Subcutaneous abdominal adipose tissue (tissue), 5 donors: ENCODE measurements around the gene CHKB.

Experiments used
- H3K27ac ChIP-seq: one replicate; pipeline ENCODE4 v1.7.0; 2013; ENCODE audit warnings: low read depth, mild to moderate bottlenecking, inconsistent platforms, low read length, moderate library complexity
- H3K27me3 ChIP-seq, 5 donors: one replicate each; pipeline ENCODE4 v1.7.0; 2013; ENCODE audit warnings: low read length in 5 of 5, inconsistent platforms in 1 of 5; ENCODE audit not compliant: control insufficient read depth in 5 of 5, insufficient read depth in 4 of 5
- H3K36me3 ChIP-seq, 5 donors: one replicate each; pipeline ENCODE4 v1.7.0; 2013; ENCODE audit warnings: low read length in 5 of 5; ENCODE audit not compliant: control insufficient read depth in 5 of 5, insufficient read depth in 5 of 5
- H3K4me1 ChIP-seq, 5 donors: one replicate each; pipeline ENCODE4 v1.7.0; 2013; ENCODE audit warnings: low read length in 5 of 5, mild to moderate bottlenecking in 3 of 5, moderate library complexity in 1 of 5; ENCODE audit not compliant: control insufficient read depth in 5 of 5, insufficient read depth in 5 of 5
- H3K4me3 ChIP-seq, 5 donors: one replicate each; pipeline ENCODE4 v1.7.0; 2013; ENCODE audit warnings: low read length in 5 of 5, low read depth in 1 of 5
- H3K9ac ChIP-seq, 5 donors: one replicate each; pipeline ENCODE4 v1.7.0; 2013; ENCODE audit warnings: low read length in 5 of 5, mild to moderate bottlenecking in 4 of 5, moderate library complexity in 3 of 5
- H3K9me3 ChIP-seq, 5 donors: one replicate each; pipeline ENCODE4 v1.7.0; 2013; ENCODE audit warnings: low read length in 5 of 5; ENCODE audit not compliant: control insufficient read depth in 5 of 5
- donor health status: healthy.
- donor health status: healthy.
- donor health status: healthy.
- donor health status: healthy.
- donor health status: healthy.

The CHKB gene

GRCh38 chr22:50583294-50583861 lies 729 bp upstream of the CHKB start:
- Histone ChIP-seq H3K27me3 (no peaks in the 10 kb centered on the region), H3K36me3 (peaks cover 0 to 22% (median 7%) of the 10 kb centered on the region in 5 donors), H3K4me1 (peaks cover 10 to 41% (median 34%) of the 10 kb centered on the region in 5 donors), H3K9me3 (no peaks in the 10 kb centered on the region), H3K4me3 (peak overlapping the region; percentile 77 to 87 (median 84)), H3K9ac (peak overlapping the region; percentile 11 to 90 (median 81)), H3K27ac (peak overlapping the region; percentile 94)

- H3K4me1 ChIP-seq, result peaks cover 10 to 51% (median 38%) of the 10 kb centered on the region in 5 donors
- peak overlapping the region; percentile 56 to 96 (median 91) for H3K9ac ChIP-seq
- peaks cover 0 to 22% (median 7%) of the 10 kb centered on the region in 5 donors for H3K36me3 ChIP-seq
- no peaks in the 10 kb centered on the region for H3K9me3 ChIP-seq
- peak overlapping the region; percentile 75 to 84 (median 80) for H3K4me3 ChIP-seq
- no peaks in the 10 kb centered on the region for H3K27me3 ChIP-seq
- peak overlapping the region; percentile 94 for H3K27ac ChIP-seq
Observed at GRCh38 chr22:50581950-50582492, 628 bp downstream of the CHKB start.

- Histone ChIP-seq H3K4me1 (peaks cover 10 to 51% (median 38%) of the 10 kb centered on the region in 5 donors), H3K27me3 (no peaks in the 10 kb centered on the region), H3K9me3 (no peaks in the 10 kb centered on the region), H3K9ac (peak overlapping the region; percentile 56 to 96 (median 91)), H3K4me3 (peak overlapping the region; percentile 75 to 84 (median 80)), H3K36me3 (peaks cover 0 to 22% (median 7%) of the 10 kb centered on the region in 5 donors), H3K27ac (peak overlapping the region; percentile 94)
Observed at GRCh38 chr22:50581031-50581949, 1.4 kb downstream of the CHKB start.

- Histone ChIP-seq H3K9ac (peak overlapping the region in 2 of 5 donors; percentile 4 to 13), H3K4me1 (peaks cover 10 to 51% (median 38%) of the 10 kb centered on the region in 5 donors), H3K9me3 (no peaks in the 10 kb centered on the region), H3K36me3 (peaks cover 0 to 22% (median 7%) of the 10 kb centered on the region in 5 donors), H3K27me3 (no peaks in the 10 kb centered on the region), H3K4me3 (no peak overlapping the region), H3K27ac (no peak overlapping the region)
Observed at GRCh38 chr22:50579752-50580151, 2.9 kb downstream of the CHKB start.

GRCh38 chr22:50578776-50579310 lies 3.8 kb downstream of the CHKB start:
- Histone ChIP-seq H3K9ac (peak overlapping the region in 4 of 5 donors; percentile 21 to 71 (median 36)), H3K27ac (peak overlapping the region; percentile 46), H3K9me3 (no peaks in the 10 kb centered on the region), H3K4me3 (peak overlapping the region in 3 of 5 donors; percentile 19 to 40 (median 39)), H3K36me3 (peaks cover 0 to 27% (median 7%) of the 10 kb centered on the region in 5 donors), H3K4me1 (peaks cover 10 to 50% (median 38%) of the 10 kb centered on the region in 5 donors), H3K27me3 (no peaks in the 10 kb centered on the region)

- H3K9me3 ChIP-seq, result no peaks in the 10 kb centered on the region
- H3K9ac ChIP-seq, result peak within 1 kb of the TSS in 4 of 5 donors; percentile 21 to 71 (median 36)
- peaks cover 0 to 31% (median 7%) of the 10 kb centered on the region in 5 donors for H3K36me3 ChIP-seq
- H3K4me1 ChIP-seq, result peaks cover 6 to 43% (median 31%) of the 10 kb centered on the region in 5 donors
- H3K27me3 ChIP-seq, result no peaks in the 10 kb centered on the region
- H3K4me3 ChIP-seq, result peak within 1 kb of the TSS in 3 of 5 donors; percentile 19 to 40 (median 39)
- H3K27ac ChIP-seq, result peak within 1 kb of the TSS; percentile 46
Observed at GRCh38 chr22:50577987-50578775, 4.5 kb downstream of the CHKB start, which contains the start of gene CPT1B. TSS of gene CPT1B (minus strand) at chr22:50578427. CDS start at chr22:50577915, 512 bp downstream.

GRCh38 chr22:50577697-50577986 lies 5.0 kb downstream of the CHKB start:
- H3K4me3 ChIP-seq, result no peak overlapping the region
- H3K9ac ChIP-seq, result no peak overlapping the region
- H3K4me1 ChIP-seq, result peaks cover 6 to 43% (median 30%) of the 10 kb centered on the region in 5 donors
- H3K9me3 ChIP-seq, result no peaks in the 10 kb centered on the region
- H3K36me3 ChIP-seq, result peaks cover 0 to 36% (median 7%) of the 10 kb centered on the region in 5 donors
- no peak overlapping the region for H3K27ac ChIP-seq
- H3K27me3 ChIP-seq, result no peaks in the 10 kb centered on the region

- no peak overlapping the region for H3K4me3 ChIP-seq
- no peak overlapping the region for H3K9ac ChIP-seq
- peaks cover 0 to 38% (median 7%) of the 10 kb centered on the region in 5 donors for H3K36me3 ChIP-seq
- H3K27ac ChIP-seq, result no peak overlapping the region
- no peaks in the 10 kb centered on the region for H3K9me3 ChIP-seq
- H3K4me1 ChIP-seq, result peaks cover 6 to 41% (median 29%) of the 10 kb centered on the region in 5 donors
- H3K27me3 ChIP-seq, result no peaks in the 10 kb centered on the region
Observed at GRCh38 chr22:50576806-50577696, 5.6 kb downstream of the CHKB start.
